RCC 7860 (cell line): Measurements from ENCODE around the gene LEF1.

Experiments used
- DNase-seq: peaks from one replicate; pipeline ENCODE4 v3.0.0-alpha.2; 2015; ENCODE audit warnings: low spot score
- FAIRE-seq: peaks from 2 replicates; lab custom pipeline; 2012; peaks lifted over from hg19 to GRCh38; lab: Jason Lieb, UNC

LEF1 gene

DNA sequence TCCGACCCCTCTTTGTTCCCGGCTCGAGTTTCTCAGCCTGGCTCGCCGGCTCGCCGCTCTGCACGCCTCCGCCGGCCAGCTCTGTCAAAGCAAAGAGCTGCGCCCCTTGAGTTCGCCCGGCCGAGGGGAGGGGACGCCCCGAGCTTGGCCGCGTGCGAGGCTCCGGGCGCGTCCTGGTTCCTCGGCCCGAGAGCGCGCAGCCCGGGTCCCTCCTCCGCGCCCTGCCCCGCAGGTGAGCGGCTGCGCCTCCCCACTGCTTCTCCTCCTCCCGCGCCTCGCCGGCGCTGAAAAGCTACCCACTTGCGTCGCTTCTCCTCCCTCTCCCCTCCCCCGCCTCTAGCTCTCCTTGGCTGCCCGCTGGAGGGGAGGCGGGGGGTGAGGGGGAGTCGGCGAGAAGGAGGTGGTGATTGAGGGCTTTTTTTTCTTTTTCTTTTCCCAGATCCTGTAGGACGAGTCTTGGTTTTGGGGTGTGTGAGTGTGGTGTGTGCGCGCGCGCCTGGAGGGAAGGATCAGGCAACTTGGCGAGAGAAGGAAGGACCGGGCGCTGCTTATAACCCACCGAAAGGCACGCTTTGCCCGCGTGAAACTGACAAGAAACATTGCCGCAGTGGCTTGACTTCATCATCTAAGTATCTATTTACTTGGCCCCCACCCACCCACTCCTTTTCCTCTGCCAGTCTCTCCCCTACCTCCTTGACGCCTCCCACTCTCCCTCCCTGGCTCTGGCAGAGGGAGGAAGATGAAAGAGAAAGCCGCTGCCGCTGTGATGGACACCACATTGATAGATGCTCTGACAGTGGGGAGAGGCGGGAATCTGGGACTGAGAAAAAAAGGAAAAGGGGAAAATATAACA, at the start of gene LEF1:
LEF1 (minus strand) TSS at position 262 of the 853 bp plus-strand sequence. CDS start 1,165 bp downstream, outside the sequence.
- DNase-seq (no peak), FAIRE-seq (no peak)

DNA sequence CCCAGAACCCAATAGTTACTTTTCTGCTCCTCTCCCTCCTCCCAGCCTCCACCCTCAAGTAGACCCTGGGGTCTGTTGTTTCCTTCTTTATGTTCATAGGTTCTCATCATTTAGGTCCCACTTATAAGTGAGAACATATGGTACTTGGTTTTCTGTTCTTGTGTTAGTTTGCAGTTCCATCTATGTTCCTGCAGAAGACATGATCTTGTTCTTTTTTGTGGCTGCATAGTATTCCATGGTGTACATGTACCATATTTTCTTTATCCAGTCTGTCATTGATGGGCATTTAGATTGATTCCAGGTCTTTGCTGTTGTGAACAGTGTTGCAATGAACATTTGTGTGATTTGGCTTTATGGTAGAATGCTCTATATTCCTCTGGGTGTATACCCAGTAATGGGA, 47.8 kb upstream of the LEF1 start:
- no peak for FAIRE-seq
- DNase-seq, result no peak

DNA sequence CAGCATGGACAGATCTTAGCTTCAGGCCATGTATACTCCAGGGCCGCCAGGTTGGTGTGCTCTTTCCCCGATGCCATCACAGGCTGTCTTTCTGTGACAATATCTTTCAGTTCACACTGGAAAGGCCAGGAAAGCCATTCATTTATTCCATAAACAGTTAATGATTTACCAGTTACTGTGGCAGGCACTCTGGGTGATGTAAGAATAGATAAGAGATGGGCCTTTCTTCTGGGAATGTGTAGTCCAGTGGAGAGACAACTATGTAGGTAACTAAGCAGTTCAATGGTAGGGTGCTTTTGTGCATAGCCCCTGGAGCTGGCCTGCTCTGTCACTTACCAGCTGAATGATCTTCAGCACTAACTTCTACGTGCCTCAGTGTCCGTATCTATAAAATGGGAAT, 46.3 kb upstream of the LEF1 start:
- DNase-seq (peak; percentile 5), FAIRE-seq (no peak)

DNA sequence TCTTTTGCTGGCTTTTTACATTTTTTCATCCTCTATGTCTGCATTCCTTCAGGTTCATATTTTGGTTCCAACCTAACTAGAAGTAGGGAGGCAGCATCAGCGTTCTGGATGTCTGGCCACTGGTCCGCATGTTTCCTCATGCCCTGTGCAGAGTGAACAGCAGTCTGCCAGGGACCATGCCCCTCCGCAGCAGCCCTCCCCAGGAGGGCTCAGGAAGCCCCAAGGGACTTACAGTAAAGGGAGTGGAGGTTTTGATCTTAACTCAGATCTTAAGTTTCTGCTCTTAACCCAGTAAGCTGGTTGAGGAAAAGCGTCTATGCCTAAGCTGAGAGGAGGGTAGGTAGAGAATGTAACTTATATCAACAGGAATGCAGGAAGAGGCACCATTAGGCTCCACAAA, 45.0 kb upstream of the LEF1 start:
- no peak for FAIRE-seq
- no peak for DNase-seq

DNA sequence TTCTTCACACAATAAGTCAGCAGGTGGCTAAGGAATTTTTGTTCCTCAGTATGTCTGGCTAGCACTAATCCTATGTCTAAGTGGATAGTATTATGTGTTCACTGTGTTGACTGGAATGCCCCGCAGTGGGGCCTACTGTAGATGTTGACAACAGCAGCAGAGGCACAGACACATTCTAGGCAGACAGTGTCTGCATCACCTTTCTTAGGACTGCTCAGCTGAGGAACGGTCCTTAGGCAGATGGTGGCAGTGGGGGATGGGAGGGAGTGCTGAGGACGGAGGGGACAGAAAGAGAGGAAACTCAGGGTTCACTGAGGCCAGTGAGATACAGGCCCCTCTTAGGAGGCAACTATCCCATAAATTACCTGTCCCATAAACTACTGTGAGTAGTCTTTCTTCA, 44.6 kb upstream of the LEF1 start:
- no peak for DNase-seq
- FAIRE-seq, result no peak

DNA sequence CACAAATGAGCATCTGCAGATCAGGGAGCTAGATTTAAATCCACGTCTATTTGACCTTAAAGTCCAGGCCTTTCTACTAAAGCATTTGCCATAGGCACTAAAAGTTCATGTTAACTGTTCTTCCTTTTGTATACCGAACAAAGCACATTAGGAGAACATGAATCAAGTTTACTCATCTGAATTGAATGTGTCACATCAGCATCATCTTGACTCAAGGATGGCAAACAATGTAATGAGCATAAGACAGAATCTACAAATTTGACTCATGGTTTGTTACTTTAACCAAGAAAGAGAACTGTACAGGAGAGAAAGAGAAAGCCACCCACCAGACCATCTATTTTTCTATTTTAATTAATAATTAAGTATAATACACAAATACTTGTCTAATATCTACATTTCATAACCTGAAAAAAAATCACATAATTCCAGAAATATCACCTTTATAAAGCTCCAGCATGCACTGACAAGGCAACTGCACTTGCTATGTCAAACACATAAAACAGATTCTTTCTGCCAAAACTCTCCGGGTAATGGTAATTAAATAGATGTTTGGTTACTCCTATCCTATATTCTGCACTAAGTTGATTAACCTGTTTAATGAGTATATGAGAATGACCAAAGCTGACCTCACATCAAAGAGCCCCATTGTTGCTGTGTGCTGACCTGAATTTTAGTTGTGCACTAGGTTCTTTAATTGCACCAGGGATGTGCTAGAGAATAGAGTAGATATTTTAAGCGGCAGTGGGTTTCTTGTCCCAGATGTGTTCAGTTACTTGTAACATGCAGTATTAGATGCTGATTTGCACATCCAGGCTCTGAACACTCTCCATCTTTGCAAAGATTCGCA, 42.5 kb upstream of the LEF1 start:
- no peak for FAIRE-seq
- DNase-seq, result peak; percentile 14

DNA sequence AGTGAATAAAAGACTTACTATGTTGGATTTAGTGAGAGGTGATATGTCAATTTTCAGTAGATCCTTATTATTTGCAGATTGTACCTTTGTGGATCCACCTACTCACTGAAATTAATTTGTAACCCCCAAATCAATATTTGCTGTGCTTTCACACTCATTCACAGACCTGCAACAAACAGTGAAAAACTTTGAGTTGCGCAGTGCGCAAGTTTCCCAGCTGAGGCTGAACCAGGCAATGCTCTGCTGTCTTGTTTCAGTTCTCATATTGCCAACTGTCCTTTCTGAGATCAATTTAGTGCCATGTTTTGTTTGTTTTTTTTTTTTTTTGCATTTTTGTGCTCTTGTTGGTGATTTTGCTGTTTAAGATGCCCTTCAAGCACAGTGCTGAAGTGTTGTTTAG, 40.8 kb upstream of the LEF1 start:
- DNase-seq (no peak), FAIRE-seq (no peak)

DNA sequence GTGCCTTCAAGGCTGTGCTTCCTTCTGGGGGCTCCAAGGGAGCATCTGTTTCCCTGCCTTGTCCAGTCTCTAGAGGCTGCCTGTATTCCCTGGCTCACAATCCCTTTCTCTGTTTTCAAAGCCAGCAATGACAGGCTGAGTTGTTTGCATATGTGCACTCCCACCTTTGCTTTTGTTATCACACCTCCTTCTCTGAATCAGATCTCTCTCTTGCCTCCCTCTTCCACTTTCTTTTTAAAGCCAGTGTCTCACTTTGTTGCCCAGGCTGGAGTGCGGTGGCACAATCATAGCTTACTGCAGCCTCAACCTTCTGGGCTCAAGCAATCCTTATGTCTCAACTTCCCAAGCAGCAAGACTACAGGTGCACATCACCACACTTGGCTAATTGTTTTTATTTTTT, 37.1 kb upstream of the LEF1 start:
- no peak for FAIRE-seq
- DNase-seq, result no peak

DNA sequence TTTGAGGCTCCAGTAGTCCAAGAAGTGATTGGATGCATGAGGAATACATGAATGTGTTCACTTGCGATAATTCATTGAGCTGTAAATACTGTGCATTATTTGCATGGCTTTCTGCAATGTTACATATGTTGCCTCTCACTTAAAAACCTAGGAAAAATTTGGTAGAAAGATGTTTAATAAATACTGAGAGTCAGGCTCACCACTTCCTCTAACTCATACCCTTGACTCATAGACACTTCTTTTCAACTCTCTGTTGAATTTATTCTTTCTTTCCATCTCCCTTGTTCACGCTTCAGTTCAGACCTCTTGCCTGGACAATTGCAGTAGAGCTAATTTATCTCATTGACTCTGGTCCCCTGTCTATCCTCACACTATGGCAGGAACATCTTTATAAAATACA, 35.8 kb upstream of the LEF1 start:
- DNase-seq, result no peak
- FAIRE-seq, result no peak

DNA sequence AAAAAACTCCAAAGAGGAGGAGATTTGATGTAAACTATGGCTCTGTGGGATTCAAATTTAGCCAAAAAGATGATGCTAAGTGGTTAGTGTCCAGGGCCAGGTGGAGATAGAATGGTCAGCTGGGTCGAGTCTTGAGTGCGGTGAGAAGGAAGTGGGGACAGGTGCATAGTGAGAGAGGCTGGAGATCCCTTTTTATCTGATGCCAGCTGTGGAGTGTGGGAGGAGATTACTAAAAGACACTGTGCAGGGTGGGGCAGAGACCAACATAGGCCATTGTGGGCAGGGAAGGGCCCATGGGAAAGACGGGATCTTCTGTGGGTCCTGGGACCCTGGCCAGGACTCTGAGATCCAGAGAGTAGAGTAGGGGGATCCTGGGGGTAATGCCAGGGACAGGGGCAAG, 34.6 kb upstream of the LEF1 start:
- no peak for DNase-seq

DNA sequence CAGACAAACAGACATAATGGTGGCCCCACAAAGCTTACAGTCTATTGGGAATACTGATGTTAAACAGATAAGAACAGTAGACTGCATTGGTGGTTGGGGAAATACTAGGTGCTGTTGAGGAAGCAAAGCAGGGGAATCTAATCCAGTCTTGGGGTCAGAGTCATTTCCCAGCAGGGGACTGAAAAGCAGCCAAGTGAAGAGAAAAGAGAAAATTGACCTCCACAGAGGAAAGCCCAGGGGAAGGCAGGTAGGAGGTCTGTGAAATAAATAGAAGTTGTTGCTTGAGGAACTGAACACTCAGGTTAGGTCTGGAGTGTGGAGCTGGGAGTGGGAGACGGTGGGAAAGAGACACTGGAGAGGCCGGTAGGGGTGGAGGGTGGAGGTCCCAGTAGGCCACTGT, 33.0 kb upstream of the LEF1 start:
- FAIRE-seq, result no peak
- DNase-seq, result no peak

More for the DNA sequence above, 34.6 kb upstream of the LEF1 start:
- FAIRE-seq, result no peak

DNA sequence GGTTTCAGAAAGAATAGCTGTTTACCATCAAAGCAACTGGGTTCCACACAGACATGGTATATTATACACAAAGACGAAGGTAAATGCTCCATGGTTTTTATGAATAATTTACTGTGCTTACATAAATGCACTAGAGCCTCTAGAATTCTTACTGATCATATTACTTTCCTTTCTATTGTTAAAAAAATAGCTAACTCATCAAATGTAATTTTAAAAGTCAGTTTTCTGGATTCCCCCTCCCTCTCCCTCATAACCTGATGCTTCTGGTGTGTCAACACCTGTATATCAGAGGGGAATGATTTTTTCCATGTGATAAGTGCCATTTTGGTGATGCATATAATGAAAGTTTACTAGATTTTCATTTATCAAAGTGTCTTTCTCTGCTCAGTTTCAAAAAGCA, 31.1 kb upstream of the LEF1 start:
- no peak for DNase-seq
- no peak for FAIRE-seq

DNA sequence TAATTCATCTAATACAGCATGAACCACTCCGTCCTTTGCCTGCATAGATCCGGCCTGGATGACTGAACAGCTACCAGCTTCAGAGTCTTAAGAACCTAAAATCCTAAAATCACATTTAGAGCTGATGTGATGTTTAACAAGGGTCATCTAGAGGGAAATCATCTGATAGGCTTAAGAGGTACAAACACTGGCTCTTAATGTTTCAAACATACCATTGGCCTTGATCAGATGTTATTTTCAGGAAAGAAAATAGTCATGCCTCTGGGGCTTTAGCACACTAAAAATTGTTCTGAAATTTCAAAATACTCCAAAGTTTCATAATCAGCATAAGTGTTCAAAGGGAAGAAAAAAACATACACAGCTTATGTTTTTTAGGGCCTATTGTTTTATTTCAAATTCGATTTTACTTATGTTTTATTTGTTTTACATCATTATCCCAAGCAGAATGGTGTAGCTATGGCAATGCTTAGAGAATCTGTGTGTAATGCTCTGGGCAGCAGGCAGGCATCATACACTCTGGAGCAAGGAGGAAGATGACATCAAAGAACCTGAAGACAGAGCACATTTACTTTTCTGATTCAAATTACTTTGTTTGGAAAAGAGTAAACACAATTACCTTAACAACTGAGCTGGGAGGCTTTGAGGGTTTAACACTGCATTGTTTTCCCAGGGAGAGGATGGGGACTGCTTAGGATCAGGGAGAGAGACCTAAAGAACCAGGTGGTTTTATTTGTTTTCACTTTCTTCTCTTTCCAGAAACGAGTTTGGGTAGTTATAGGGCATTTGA, 25.3 kb upstream of the LEF1 start:
- FAIRE-seq (no peak), DNase-seq (no peak)

DNA sequence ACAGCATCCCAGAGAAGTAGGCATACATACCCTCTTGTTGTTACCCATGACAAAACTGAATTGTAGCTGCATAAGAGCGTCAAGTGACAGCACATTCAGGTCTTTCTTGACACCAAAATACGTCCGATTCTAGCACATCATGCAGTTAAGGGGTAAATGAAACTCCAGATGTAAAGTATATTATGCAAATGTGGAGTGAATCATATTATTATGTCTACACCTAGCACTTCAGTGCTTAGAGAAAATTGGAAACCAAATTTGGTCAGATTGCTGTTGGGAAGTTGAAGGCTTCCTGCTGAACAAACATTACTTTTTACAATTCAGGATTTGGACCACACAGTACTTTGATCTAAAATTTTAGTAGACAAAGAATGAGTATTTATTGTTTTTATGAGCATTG, 24.2 kb upstream of the LEF1 start:
- no peak for FAIRE-seq
- DNase-seq, result no peak

DNA sequence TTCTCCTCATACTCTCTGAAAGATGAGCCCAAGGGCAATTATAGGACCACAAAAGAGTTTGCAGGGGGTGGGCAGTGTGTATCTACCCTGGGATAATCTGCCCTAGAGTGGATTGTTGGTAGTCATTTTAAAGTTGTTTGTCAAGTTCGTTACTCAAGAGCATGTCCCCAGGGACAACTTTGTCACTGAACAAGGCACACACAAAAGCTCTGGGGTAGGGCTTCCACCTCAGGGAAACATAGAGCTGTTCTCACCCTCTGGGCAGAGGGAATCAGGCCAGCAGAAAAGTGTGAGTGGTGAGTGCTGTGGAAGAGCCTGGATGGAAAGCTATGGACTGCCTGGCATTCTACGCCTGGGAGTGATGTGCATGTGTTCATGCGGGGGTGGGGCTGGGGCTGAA, 23.3 kb upstream of the LEF1 start:
- DNase-seq (no peak), FAIRE-seq (no peak)

DNA sequence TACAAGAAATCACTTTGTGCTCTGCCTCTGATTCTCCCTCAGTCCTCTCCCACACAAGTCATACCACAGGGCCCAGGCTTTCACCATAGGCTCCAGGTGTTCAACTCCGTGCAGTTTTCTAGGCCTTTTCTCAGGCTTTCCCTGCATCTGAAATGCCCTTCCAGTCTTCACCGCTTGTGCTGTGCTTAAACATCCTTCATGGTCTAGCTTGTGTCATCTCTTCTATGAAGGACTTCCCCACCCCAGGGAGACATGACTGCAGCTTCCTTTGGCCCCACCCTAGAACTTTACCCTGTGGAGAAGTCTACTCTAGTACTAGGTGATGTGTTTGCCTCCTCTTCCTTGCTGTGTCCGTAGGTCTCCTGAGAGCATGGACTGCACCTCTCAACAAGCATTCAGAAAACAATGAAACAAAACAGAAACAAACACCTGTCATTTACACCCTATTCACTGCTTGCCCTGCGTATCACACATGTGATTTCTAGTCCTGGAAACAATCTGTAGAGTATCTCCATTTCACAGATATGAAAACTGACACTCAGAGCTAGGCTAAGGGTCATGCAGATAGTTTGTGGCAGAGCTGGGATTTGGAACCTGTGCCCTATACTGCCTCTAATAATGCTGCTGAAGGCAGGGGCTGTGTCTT, 22.7 kb upstream of the LEF1 start:
- DNase-seq, result no peak
- FAIRE-seq, result no peak

DNA sequence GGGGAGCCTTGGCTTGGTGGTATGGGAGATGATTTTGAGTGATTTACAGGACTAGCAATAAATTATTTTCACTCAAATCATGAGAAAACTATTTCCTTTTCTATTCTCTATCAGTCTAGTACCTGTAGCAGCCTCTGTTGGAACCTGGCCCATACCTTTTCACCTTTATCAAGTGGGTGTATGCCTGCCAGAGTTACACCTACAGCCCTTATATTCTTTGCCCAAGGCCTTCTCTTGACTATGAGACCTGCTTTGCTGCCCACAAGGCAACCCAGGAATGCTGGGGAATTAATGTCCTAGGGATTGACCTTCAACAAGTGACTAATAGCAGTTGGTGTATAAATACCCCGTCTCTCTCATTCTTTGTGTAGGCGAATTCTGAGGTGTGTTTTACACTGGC, 20.0 kb upstream of the LEF1 start:
- DNase-seq (no peak), FAIRE-seq (no peak)

DNA sequence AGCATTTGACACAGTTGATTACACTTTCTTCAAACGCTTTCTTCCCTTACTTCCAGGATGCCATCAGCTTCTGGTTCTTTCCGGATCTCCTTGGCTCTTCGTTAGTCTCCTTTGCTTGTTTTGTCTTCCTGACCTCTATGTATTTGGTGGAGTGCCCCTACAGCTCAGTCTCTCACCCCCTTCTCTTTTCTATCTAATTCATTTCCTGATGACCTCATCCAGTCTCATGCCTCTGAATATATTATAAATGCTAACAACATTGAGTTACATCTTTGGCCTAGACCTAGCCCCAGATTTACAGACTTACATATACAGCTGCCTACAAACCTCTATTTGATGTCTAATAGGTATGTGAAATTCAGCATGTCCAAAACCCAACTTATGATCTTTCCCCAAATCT, 16.5 kb upstream of the LEF1 start:
- FAIRE-seq, result no peak
- no peak for DNase-seq

DNA sequence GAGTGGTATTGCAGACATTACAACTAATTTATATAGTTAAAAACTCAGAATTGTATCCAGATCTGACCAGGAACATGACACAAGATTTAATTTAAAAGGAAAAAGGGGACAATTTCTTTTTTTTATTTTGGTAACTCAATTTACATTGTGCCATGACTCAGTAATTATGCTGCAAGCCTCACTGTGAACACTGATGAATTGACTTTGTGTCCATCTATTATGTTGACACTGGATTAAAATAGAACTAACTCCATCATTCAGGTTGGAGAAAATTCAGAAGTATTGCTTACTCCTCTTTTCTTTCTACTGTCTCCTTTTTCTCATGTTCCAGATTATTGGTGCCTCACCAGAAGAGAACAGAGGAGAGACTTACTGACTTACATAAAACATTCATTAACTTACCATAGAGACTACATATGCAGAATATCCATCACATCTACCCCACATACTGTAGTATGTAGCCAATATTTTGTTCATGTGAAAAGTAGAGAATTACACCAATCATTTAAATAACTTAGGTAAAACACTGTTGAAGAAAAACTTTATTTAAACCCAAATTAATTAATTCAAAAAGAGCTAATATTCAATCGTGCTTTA, 15.8 kb upstream of the LEF1 start:
- DNase-seq (no peak), FAIRE-seq (no peak)

DNA sequence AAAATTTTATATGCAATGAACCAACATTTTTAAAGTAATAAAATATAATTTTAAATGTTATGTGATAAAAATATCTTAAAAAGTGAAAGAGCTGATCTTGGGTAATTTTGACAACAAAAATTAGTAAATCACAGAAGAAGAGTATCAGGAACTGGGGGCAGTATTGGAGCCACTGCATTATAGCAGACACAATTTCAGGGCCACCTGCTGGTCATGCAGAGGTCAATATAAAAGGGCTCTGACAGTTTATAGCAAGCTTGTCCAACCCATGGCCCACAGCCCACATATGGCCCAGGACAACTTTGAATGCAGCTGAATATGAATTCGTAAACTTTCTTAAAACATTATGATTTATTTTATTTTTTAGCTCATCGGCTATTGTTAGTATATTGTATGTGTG, 13.0 kb upstream of the LEF1 start:
- no peak for DNase-seq

More for the DNA sequence above, 13.0 kb upstream of the LEF1 start:
- FAIRE-seq, result no peak
